ENCODE results near the gene PCSK9.

Gene PCSK9

DNA sequence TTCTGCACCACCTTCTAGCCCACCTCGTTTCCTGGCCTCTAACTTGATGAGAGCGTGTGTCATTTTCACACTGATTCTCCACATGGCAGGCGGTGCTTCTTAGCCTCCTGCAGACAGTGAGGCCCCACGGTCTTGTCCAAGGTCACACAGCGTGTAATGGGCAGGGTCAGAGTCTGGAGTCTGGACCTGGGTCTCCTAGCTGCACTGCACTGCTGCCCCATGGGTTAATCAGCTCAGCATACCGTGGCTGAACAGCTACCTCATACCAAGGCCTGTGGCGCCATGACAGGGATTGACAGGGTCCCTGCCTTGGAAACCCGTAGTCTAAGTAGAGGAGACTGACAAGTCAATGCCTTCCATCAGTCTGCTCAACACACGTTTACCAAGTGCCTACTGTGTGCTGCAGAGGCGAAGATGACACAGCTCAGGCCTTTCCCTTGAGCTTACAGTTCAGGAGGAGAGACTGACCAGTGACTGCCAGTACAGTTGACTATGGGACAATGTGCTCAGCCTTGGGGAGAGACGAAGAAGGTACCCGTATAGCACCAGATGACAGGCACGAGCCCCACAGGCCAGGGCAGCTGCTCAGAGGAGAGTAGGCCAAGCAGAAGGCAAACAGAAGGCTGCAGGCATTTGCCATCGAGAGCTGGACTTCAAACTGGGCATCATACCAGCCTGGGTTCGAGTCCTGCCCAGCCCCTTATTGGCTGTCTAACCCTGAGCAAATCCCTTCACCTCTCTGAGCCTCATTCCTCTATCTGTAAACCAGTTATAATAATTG lies 5.5 kb downstream of the PCSK9 start:
- no peak for DNase-seq

DNA sequence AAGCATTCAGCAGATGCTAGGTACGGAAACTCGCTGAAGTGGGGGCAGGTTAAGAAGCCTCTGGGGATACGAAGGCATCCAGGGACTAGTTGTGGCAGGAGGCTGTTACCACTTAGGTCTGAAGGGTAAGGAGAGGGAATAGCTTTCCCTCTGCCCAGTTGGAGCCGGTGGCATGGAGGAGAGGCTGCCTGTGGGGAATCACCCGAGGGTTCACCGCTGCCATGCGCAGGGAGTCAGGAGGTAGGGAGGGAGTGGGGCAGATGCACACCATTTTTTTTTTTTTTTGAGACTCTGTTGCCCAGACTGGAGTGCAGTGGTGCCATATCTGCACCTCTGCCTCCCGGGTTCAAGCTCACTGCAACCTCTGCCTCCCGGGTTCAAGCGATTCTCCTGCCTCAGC lies 6.1 kb downstream of the PCSK9 start:
- DNase-seq, result no peak

DNA sequence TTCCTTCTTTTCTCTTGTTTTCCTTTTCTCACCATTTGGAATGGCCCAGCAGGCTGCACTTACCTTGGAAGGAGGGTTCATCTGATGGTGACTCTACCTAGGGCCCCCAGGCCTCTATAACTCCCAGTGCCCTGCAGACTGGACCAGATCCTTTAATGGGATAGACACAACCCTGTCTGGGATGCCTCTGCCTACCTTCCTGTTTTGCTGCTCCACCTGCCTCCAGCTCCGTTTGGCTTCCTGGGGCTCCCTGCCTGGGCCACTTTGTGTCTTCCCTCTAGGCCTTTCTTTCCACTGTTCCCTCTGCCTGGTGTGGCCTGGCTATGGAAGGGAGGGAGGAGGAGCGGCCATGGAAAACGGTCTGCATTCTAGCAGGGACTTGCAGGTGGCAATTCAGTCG lies 7.5 kb downstream of the PCSK9 start:
- DNase-seq, result no peak

DNA sequence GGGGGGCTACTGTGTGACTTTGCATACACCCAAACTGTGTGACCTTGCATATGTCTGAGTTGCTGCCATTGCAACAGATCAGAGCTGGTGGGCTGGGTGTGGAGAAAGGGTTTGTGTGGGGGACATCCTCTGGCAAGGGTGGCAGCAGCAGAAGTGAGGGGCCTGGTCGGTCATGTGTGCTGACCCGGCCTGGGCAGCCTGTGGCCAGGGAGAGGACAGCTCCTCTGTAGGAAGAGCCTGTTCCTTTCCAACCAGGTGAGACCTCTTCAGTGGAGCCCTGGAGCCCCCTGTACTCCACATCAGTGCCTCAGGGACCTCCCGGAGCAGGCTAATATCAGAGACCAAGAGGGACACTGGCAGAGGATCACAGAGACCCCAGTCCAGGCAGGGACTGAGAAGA lies 8.3 kb downstream of the PCSK9 start:
- no peak for DNase-seq

DNA sequence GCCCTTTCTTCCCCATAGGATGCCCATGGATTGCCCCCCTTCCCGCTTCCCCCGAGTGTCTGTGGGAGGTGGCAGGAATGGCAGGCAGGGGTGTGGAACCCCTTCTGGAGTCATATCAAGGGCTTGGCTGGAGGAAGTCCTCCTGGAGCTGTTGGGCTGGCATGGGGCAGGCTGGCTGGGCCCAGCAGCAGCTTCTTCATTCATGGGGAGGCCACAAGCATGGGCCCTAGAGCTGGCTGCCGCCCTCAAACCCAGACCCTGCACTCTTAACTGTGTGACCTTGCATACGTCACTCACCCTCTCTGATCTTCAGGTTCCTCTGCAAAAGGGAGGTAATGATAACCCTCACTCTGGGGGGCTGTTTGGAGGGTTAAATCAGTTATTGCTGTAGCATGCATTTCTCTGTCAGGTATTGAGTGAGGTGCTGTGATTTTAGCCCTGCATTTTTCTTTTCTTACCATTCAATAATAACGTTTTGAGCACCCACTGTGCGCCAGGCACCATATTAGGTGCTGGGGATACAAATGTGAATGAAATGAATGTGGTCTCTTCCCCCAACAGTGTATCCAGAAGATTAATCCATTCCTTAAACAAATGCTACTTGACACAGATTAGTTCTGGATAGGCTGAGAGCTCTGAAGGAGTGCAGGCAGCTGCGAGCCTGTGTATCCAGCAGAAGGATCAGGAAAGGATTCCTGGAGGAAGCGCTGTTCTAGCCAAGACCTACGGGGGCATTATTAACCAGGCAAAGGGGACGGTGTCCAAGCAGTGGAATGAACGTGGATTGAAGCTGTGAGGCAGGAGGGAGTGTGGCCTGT lies 9.3 kb downstream of the PCSK9 start:
- no peak for DNase-seq

DNA sequence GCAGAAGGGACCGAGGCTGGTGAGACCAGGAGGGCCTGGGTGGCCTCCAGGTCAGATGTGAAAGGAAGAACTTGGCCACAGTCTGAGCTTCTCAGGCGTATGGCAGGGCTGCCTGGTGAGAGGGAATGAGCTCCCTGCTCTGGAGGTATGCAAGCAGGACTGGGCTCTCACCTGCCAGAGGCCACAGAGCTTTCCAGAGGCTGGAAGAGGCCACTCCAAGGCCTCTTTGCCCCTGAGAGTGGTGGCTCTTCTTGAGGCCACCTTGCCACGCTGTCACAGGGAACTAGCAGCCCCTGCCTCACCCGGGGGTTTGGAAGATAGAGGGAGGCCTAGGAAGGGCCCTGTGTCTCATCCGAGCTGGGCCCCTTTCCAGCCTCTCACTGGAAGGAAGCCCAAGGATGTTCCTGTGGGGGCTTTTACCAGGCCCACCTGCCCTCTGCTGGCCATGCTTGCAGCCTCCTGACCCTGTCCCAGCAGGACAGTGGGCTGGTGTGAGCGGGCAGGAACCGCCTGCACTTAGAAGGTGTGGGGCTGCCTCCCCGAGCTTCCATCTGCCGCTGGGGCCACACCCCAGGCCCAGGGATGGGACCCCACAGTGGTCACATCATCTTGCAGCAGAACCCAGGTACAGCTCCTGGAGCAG lies 10.0 kb downstream of the PCSK9 start:
- DNase-seq, result no peak

DNA sequence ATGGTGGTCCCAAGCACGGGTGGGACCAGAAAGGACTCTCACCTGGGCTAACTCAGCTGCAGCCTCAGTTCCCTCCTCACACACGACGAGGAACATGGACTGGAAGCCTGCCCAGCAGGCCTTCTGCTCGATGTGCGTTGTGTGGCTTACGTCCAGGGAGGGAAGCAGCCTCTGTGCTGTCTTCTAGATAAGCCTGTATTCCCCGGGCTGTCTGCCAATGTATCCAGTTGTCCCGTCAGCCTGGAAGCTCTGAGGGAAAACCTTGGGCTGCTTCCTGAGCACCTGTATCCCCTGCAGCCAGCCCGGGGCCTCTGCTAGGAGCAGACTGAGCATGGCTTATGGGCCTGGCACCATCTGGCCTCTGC lies 10.5 kb downstream of the PCSK9 start:
- no peak for DNase-seq

DNA sequence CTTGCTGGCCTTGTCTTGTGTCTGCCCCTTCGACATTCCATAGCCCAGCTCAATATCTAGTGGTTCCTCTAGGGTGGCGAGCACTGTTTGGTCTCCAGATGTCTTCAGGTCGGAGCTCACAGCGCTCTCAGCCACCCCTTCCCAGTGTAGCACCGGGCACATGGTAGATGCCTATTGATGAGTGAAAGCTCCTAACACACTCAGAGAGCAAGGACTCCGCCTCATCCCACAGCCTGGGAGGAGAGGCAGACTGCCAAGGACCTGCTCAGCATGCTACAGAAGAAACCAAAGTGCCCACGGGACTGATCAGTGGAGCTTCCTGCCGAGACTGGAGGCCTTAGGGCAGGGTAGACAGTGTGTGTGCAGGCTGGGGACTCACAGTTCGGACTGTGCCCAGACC lies 10.9 kb downstream of the PCSK9 start:
- no peak for DNase-seq

DNA sequence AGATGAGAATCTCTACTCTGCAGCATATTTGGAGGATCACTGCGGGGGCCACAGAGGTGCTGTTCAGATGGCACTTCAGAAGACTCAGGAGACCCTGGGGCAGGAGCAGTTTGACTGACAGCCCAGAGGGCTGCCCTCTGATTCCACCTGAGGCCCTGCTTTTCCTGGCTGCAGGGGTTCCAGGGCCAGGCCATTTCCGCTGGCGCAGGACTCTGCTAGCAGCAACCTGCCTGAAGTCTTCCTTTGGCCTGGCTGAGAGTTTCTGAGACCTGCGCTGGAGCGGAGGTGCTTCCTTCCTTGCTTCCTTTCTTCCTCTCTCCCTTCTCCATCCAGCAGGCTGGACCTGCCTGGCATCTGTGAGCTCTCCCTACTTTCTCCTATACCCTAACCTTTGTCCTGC lies 11.8 kb downstream of the PCSK9 start:
- no peak for DNase-seq

DNA sequence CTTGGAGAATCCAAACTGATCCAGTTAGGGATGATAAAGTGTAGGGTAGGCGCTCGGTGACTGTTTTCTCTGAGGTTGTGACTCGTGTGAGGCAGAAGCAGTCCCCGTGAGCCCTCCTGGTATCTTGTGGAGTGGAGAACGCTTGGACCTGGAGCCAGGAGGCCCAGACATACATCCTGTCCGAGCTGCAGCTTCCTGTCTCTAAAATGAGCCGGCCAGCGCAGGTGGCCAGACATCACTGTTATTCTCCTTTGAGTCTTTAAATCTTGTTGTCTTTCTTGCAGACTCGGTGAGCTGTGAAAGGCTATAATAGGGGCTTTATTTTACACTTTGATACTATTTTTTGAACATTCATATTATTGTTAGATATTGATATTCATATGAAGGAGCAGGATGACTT lies 12.3 kb downstream of the PCSK9 start:
- DNase-seq, result no peak

DNA sequence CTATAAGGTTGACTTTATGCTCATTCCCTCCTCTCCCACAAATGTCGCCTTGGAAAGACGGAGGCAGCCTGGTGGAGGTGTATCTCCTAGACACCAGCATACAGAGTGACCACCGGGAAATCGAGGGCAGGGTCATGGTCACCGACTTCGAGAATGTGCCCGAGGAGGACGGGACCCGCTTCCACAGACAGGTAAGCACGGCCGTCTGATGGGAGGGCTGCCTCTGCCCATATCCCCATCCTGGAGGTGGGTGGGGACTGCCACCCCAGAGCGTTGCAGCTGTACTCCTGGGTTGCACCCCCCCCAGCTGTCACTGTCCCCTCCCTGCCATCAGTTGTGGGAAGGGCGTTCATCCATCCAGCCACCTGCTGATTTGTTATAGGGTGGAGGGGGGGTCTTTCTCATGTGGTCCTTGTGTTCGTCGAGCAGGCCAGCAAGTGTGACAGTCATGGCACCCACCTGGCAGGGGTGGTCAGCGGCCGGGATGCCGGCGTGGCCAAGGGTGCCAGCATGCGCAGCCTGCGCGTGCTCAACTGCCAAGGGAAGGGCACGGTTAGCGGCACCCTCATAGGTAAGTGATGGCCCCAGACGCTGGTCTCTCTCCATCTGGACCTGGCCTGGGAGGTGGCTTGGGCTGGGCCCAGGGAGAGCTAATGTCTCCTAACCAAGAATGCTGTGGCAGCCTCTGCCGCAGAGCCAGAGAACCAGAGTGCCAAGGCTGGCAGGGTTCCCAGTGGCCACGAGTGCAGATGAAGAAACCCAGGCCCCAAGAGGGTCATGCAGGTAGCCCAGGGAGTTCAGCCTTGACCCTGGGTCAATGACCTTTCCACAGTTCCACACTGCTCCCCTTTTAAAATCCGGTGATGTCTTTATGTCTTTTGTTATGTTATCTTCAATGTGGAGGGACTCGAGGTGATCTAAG lies 13.1 kb downstream of the PCSK9 start:
- no peak for DNase-seq

DNA sequence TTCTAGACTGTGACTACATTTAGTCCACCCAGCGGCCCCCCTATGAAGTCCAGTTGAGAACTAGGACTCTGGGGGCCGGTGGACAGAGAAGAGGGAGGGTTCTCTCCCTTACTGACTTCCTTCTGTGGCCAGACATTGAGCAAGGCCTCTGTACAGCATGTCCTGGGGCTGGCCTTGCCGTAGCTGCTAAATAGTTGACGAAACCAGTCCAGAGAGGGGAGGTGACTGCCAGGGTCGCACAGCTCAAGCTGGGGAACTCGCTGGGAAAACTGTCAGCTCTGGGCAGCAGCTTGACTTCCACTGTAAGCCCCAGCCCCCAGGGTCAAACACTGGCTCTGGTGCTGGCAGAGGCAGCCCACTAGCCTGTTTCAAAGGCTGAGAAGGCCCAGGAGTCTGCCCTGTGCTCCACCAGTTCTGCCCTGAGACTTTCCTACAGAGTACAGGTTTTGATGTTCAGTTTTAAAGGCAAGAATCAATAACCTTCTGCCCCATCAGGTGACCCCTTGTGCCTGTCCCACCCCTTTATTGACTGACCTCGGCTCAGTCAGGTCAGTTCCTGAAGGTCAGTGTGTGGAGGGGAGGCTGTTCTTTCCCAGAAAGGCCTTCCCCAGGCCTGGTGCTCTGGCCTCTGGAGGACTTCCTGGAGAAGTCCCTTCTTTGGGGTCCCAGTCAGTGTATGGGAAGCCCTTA lies 14.1 kb downstream of the PCSK9 start:
- DNase-seq, result no peak

DNA sequence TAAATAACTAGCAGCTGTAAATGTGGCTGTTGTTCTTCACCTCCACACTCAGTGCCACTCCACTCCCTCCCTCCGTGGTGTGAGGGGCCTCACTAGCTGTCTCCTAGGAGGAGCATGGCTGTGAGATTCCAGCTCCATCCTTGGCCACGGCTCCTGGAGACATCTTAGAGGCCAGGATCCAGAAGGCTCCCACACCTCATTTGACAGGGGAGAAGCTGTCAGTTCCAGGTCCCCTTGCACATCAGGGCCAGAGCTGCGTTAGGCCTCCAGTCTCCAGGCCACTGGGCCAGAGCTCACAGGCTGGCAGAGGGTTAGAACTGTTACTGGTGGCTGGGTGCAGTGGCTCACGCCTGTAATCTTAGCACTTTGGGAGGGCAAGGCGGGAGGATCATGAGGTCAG lies 15.0 kb downstream of the PCSK9 start:
- no peak for DNase-seq

DNA sequence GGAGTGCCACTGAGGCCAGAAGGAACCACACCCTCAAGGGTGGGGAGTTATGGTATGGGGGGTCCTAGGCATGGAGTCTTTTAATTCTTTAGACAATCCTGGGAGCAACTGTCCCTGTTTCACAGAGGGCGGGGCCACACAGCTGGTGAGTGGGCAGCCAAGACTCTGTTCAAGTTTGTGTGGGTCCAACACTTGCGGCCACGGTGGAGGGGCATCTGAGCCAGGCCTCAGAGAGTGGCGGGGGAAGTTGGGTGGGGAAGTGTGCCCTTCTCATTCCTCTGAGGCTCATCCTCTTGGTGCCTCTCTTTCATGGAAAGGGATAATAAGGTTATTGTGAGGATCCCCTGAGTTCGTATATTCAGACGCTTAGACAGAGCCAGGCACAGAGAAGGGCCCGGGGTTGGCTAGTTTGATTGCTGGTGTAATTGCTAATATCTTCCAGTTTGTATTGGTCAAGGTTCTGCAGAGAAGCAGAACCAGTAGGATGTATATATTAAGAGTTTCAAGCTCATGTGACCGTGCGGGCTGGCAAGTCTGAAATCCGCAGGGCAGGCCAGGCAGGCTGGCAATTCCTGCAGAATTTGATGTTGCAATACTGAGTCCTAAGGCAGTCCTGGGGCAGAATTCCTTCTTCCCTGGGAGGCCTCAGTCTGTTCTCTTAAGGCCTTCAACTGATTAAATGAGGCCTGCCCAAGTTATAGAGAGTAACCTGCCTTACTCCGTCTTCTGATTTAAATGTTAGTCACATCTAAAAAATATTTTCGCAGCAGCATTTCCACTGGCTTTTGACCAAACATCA lies 15.9 kb downstream of the PCSK9 start:
- no peak for DNase-seq

DNA sequence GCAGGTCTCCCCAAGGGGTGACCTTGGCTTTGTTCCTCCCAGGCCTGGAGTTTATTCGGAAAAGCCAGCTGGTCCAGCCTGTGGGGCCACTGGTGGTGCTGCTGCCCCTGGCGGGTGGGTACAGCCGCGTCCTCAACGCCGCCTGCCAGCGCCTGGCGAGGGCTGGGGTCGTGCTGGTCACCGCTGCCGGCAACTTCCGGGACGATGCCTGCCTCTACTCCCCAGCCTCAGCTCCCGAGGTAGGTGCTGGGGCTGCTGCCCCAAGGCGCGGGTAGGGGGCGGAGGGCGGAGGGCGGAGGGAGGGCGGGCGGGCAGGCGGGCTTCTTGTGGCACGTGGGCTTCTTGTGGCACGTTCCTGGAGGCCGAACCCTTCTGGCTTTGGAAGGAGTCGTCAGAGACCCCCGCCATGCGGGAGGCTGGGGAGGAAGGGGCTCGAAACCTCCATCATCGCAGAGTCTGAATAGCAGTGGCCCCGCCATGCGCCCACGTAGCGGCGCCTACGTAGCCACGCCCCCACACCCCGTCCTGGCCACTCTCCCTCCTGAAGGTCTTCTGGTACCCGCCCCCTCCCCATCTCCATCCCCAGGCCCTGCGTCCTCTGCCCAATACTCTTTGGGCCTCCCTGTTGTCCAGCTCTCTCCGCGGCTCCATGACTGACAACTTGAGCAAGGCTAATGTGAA lies 16.7 kb downstream of the PCSK9 start:
- DNase-seq, result no peak

DNA sequence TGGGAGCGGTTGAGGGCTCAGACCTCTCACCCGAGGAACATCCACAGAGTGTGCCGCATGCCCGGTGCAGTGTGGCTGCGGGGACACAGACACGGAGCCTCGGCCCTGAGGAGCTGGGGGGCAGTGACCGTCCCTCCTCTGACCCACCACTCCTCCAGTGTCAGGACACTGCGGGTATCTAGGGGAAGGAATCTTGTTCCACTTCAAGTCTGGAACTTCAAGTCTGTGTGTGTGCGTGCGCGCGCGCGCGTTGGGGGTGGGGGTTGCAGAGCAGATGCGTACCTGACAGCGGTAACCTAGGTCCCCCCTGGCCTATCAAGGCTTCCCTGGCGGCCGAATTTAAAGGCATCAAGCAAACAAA lies 17.3 kb downstream of the PCSK9 start:
- no peak for DNase-seq

DNA sequence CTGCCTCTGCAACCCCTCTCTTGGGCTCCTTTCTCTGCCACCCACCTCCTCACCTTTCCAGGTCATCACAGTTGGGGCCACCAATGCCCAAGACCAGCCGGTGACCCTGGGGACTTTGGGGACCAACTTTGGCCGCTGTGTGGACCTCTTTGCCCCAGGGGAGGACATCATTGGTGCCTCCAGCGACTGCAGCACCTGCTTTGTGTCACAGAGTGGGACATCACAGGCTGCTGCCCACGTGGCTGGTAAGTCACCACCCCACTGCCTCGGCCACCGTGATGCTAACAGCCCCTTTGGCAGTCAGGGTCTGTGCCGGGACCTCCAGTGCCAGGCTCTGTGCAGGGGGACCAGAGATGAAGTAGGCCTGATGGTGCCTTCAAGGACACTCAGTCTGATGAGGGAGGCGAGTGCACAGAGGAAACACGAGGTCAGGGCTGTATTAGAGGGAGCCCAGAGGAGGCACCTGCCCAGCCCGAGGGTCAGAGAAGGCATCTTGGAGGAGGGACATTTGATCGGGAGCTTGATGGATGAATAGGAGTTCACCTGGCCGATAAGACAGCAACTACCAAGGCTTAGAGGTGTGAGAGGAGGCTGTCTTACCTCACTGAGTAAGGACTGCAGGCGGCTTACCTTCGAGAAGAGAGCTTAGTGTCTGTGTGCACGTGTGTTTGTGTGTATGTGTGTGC lies 18.1 kb downstream of the PCSK9 start:
- no peak for DNase-seq

DNA sequence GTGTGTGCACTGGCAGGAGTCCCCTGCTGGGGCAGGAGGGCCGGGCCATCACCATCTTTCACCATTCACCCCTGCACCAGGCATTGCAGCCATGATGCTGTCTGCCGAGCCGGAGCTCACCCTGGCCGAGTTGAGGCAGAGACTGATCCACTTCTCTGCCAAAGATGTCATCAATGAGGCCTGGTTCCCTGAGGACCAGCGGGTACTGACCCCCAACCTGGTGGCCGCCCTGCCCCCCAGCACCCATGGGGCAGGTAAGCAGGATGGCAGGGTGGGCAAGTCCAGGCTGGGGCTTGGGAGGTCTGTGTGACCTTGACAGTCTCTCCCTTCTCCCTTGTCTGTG lies 18.6 kb downstream of the PCSK9 start:
- no peak for DNase-seq

DNA sequence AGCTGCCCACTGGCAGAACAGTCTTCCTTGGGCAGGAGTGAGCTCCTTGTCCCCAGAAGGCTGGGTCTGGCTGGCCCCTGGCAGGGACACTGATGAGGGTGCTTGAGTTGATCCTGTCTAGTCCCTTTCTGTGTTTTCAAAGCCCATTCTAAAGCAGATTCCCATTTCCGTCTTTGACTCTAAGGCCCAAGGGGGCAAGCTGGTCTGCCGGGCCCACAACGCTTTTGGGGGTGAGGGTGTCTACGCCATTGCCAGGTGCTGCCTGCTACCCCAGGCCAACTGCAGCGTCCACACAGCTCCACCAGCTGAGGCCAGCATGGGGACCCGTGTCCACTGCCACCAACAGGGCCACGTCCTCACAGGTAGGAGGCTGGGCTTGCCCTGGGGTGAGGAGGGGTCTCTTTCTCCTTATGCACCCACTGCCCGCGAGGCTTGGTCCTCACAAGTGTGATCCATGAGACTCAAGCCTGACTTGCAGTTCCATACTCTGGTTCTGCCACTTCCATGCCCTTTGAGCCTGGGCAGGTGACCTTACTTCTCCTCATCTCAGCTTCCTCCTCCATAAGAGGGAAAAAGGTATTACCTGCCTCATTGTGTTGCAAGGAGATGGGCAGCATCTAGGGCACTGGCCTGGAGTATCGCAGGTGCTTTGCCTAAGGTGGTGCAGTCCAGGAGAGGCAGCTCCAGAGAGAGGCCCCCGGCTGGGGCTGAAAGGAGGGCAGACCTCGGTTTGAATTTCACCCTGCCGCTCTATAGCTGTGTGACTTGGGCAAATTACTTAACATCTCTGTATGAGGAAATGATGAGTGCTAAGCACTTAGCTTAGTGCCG lies 20.2 kb downstream of the PCSK9 start:
- DNase-seq, result no peak

All from T1000 (cell line).